GM12878 (cell line): ENCODE measurements around the gene TUT4.
A peak's percentile ranks its signal among the peaks of the same experiment; 100 is the strongest.

Experiments
- CBFB ChIP-seq: IDR thresholded peaks from 2 replicates; pipeline ENCODE4 v1.6.1; 2016; ENCODE audit warnings: antibody characterized with exemption, low read depth
- CTCF ChIP-seq, 3 experiments: IDR thresholded peaks in 2 of 3; conservative IDR thresholded peaks in 1 of 3; 2 replicates each; pipeline ENCODE4 v1.5.1; 2011; ENCODE audit warnings: low read depth in 3 of 3, low read length in 3 of 3, mild to moderate bottlenecking in 3 of 3, control low read depth in 2 of 3, moderate library complexity in 2 of 3, inconsistent platforms in 1 of 3, mixed read lengths in 1 of 3; ENCODE audit not compliant: control insufficient read depth in 2 of 3, insufficient read depth in 1 of 3; ENCODE audit errors: extremely low read depth in 1 of 3
- DPF2 ChIP-seq: fragments of 450-650 bp; IDR thresholded peaks from 2 replicates; pipeline ENCODE4 v1.6.1; 2017; ENCODE audit warnings: mild to moderate bottlenecking
- FOXM1 ChIP-seq: IDR thresholded peaks from 2 replicates; pipeline ENCODE4 v1.6.1; 2012; ENCODE audit warnings: low read depth, mild to moderate bottlenecking, inconsistent platforms, low read length, moderate library complexity
- GABPA ChIP-seq: IDR thresholded peaks from 2 replicates; pipeline ENCODE4 v1.6.1; 2014; ENCODE audit warnings: antibody characterized with exemption, low read depth, mild to moderate bottlenecking, inconsistent platforms
- NFIC ChIP-seq: IDR thresholded peaks from 2 replicates; pipeline ENCODE4 v1.6.1; 2012; ENCODE audit warnings: low read depth, mild to moderate bottlenecking, inconsistent platforms, low read length, moderate library complexity
- POLR2A ChIP-seq: IDR thresholded peaks from 2 replicates; pipeline ENCODE4 v1.6.1; 2011; ENCODE audit warnings: low read depth, mild to moderate bottlenecking, low read length
- POLR2AphosphoS5 ChIP-seq: IDR thresholded peaks from 2 replicates; pipeline ENCODE4 v1.6.1; 2011; ENCODE audit warnings: mild to moderate bottlenecking, low read length, inconsistent platforms
- TCF12 ChIP-seq: IDR thresholded peaks from 2 replicates; pipeline ENCODE4 v1.6.1; 2011; ENCODE audit warnings: low read depth, mild to moderate bottlenecking, low read length
- YBX1 ChIP-seq: fragments of 450-650 bp; IDR thresholded peaks from 2 replicates; pipeline ENCODE4 v1.6.1; 2016; ENCODE audit warnings: antibody characterized with exemption
- ZNF622 ChIP-seq: fragments of 450-650 bp; IDR thresholded peaks from 2 replicates; pipeline ENCODE4 v1.6.1; 2017; ENCODE audit warnings: mild to moderate bottlenecking, inconsistent platforms
- TF ChIP-seq, protein P1 (sequence below): fragments of 450-650 bp; IDR thresholded peaks from 2 replicates; pipeline ENCODE4 v1.6.1; 2017; ENCODE audit warnings: mild to moderate bottlenecking
- TF ChIP-seq, protein P2 (sequence below): fragments of 450-650 bp; formaldehyde crosslinking; IDR thresholded peaks from 2 replicates; pipeline ENCODE4 v1.5.0; 2022; ENCODE audit warnings: mild to moderate bottlenecking, missing genetic modification characterization
- TF ChIP-seq, protein P3 (sequence below): fragments of 450-650 bp; formaldehyde crosslinking; IDR thresholded peaks from 2 replicates; pipeline ENCODE4 v1.4.0; 2022; ENCODE audit warnings: mild to moderate bottlenecking, moderate library complexity

GRCh38 chr1:52423771-52424170, 129.1 kb downstream of the TUT4 start:
- TF ChIP-seq GABPA: no peak
- TF ChIP-seq ZNF622: no peak
- peak; percentile 35; the same call in 1 of the 2 replicates for TF ChIP-seq POLR2A
- TF ChIP-seq, protein P1, sequence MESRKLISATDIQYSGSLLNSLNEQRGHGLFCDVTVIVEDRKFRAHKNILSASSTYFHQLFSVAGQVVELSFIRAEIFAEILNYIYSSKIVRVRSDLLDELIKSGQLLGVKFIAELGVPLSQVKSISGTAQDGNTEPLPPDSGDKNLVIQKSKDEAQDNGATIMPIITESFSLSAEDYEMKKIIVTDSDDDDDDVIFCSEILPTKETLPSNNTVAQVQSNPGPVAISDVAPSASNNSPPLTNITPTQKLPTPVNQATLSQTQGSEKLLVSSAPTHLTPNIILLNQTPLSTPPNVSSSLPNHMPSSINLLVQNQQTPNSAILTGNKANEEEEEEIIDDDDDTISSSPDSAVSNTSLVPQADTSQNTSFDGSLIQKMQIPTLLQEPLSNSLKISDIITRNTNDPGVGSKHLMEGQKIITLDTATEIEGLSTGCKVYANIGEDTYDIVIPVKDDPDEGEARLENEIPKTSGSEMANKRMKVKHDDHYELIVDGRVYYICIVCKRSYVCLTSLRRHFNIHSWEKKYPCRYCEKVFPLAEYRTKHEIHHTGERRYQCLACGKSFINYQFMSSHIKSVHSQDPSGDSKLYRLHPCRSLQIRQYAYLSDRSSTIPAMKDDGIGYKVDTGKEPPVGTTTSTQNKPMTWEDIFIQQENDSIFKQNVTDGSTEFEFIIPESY: no peak
- no peak for TF ChIP-seq CTCF (IDR thresholded peaks at IDR 0.05 in 2 of 3, conservative IDR thresholded peaks at IDR 0.05 in 1 of 3; ENCODE audit: control insufficient read depth in 2 of 3, extremely low read depth in 1 of 3, insufficient read depth in 1 of 3, low read depth in 3 of 3, low read length in 3 of 3)
- no peak for TF ChIP-seq DPF2
- TF ChIP-seq YBX1: no peak
- no peak for TF ChIP-seq TCF12
- no peak for TF ChIP-seq CBFB
- TF ChIP-seq, protein P2, sequence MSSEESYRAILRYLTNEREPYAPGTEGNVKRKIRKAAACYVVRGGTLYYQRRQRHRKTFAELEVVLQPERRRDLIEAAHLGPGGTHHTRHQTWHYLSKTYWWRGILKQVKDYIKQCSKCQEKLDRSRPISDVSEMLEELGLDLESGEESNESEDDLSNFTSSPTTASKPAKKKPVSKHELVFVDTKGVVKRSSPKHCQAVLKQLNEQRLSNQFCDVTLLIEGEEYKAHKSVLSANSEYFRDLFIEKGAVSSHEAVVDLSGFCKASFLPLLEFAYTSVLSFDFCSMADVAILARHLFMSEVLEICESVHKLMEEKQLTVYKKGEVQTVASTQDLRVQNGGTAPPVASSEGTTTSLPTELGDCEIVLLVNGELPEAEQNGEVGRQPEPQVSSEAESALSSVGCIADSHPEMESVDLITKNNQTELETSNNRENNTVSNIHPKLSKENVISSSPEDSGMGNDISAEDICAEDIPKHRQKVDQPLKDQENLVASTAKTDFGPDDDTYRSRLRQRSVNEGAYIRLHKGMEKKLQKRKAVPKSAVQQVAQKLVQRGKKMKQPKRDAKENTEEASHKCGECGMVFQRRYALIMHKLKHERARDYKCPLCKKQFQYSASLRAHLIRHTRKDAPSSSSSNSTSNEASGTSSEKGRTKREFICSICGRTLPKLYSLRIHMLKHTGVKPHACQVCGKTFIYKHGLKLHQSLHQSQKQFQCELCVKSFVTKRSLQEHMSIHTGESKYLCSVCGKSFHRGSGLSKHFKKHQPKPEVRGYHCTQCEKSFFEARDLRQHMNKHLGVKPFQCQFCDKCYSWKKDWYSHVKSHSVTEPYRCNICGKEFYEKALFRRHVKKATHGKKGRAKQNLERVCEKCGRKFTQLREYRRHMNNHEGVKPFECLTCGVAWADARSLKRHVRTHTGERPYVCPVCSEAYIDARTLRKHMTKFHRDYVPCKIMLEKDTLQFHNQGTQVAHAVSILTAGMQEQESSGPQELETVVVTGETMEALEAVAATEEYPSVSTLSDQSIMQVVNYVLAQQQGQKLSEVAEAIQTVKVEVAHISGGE (CRISPR knock-in tag): no peak
- TF ChIP-seq, protein P3, sequence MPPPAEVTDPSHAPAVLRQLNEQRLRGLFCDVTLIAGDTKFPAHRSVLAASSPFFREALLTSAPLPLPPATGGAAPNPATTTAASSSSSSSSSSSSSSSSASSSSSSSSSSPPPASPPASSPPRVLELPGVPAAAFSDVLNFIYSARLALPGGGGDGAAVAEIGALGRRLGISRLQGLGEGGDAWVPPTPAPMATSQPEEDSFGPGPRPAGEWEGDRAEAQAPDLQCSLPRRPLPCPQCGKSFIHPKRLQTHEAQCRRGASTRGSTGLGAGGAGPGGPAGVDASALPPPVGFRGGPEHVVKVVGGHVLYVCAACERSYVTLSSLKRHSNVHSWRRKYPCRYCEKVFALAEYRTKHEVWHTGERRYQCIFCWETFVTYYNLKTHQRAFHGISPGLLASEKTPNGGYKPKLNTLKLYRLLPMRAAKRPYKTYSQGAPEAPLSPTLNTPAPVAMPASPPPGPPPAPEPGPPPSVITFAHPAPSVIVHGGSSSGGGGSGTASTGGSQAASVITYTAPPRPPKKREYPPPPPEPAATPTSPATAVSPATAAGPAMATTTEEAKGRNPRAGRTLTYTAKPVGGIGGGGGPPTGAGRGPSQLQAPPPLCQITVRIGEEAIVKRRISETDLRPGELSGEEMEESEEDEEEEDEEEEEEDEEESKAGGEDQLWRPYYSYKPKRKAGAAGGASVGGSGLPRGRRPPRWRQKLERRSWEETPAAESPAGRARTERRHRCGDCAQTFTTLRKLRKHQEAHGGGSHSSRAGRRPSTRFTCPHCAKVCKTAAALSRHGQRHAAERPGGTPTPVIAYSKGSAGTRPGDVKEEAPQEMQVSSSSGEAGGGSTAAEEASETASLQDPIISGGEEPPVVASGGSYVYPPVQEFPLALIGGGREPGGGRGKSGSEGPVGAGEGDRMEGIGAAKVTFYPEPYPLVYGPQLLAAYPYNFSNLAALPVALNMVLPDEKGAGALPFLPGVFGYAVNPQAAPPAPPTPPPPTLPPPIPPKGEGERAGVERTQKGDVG (CRISPR knock-in tag): no peak
- no peak for TF ChIP-seq FOXM1
- TF ChIP-seq POLR2AphosphoS5: no peak
- no peak for TF ChIP-seq NFIC
